SIG-M5 (cell line): ENCODE results near the gene SCCPDH.

Source experiments
- DNase-seq: peaks from one replicate; lab custom pipeline; 2025; lab: John Stamatoyannopoulos, UW

SCCPDH gene

GRCh38 chr1:246753670-246754535, 29.7 kb downstream of the SCCPDH start:
- no peak for DNase-seq

DNA sequence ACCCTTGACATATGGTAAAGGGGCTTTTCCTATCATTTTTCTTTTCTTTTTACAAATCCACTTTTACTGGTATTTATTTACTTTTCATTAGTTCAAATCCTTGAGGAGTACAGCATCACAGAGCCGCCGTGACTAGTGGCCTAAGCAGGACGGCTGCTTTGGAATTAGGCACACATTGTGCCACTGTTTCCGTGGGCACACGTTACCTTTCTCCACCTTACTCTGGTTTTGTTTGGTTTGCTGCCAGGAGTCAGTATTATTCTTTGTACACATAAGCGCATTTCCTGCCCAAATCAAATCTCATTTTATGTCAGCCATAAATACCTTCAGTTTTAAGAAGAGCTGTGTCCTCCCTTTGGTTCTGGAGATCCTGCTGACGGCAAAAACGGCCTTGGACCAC, 31.2 kb downstream of the SCCPDH start:
- no peak for DNase-seq

DNA sequence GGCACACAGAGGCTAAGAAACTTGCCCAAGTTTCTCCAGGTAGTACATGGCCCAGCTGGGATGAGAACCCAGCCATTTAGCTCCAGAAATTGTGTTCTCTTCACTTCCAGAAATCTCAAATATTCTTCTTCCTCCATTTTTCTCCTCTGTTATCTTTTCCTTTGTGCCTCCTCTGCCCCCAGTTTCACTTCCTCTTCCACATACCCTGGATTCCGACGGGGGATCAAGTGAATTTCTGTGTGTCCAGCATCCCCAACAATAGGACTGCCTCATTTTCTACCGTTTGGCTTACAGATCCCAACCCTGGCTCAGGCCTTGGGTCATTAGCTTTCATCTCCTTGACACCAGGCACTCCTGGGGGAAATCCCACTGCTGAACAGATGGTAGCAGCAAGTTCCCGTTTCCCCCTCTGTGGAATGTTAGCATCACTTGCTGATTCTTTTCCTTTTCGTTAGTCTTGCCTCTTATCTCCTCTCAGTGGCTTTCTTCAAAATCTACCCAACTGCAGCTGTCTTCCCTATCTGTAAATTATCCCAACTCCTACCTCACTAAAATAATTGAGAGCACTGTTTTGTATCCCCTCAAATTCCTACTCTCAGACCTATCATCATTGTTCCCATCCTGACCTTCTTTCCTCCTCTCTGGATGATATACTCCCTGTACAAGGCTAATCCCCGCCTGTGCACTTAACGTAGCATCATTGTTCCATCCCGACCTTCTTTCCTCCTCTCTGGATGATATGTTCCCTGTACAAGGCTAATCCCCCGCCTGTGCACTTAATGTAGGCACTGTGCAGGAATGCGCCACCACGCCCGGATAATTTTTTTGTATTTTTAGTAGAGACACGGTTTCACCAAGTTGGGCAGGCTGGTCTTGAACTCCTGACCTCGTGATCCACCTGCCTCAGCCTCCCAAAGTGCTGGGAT, 36.5 kb downstream of the SCCPDH start:
- DNase-seq: no peak

- DNase-seq: no peak
These were observed 37.2 kb downstream of the SCCPDH start for GRCh38 chr1:246761396-246761795.

- DNase-seq: no peak
These were observed 41.3 kb downstream of the SCCPDH start for GRCh38 chr1:246765521-246765920.

- no peak for DNase-seq
These were observed 44.3 kb downstream of the SCCPDH start for GRCh38 chr1:246768403-246769020.

DNA sequence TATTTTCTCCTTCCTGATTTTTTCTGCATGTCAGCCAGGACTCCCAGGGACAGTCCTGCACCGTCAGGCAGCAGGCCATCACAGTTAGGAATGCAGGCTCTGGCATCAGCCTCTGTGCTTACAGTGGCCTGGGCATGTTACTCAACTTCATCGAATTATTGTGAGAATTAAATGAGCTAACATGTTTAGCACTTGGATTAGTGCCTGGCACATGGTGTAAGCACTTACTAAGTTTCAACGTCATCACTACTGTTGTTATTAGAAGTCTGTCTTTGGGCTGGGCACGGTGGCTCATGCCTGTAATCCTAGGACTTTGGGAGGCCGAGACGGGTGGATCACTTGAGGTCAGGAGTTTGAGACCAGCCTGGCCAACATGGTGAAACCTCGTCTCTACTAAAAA, 45.1 kb downstream of the SCCPDH start:
- no peak for DNase-seq

GRCh38 chr1:246771366-246771765, 47.2 kb downstream of the SCCPDH start:
- DNase-seq: no peak

- DNase-seq: no peak
These were observed 48.5 kb downstream of the SCCPDH start for GRCh38 chr1:246772686-246773085.

DNA sequence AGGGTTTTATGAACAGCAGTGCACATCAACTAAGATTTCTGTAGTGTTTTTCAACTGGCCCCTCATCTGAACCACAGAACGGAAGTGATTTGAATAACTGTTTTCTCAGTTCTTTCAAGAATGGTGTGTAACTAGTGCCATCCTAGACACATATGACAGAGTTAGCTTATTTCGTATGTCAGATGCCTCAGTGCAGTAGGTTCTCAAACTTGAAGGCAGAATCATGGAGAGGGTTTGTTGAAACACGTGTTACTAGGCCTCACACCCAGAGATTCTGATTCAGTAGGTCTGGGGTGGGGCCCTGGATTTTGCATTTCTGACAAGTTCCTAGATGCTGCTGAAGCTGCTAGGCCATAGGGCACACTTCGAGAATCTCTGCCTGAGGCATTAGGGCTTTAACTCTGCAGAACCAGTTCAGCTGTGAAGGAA, 49.0 kb downstream of the SCCPDH start:
- no peak for DNase-seq

DNA sequence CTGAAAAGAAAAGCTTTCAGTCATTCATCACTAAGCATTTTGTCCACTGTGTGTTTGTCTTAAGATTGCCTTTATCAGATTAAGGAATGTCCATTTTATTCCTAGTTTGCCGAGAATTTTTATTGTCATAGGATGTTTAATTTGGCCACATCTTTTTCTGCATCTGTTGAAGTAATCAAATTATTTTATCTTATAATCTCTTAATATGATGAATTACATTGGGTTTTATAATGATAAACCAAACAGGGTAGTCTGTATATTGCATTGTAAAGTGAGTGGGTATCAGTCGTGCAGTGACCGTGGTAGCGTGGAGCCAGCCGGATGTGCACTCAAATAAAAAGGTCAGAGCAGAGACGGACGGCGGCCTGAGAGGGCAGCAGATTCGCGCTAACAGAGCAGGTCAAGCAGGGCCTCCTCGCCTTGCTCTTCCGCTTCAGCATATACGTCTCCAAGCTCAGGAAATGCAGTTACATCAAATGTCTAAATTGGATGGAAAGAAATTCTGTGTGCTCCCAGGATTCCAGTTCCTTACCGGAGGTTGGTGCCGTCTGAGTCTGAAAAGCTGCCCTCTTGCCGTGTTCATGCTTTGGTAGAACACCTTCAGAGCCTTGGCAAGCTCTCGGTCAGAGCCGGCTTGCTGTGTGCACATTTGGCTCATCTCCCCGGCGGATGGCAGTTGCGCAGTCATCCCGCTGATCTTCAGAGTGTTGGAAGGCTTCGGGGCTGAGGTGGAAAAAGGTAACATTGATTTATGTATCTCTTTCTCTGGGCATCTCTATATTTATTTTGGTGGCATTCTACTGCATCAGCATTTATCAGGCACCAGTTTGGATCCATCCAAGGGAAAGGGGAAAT, 51.5 kb downstream of the SCCPDH start:
- DNase-seq: no peak

DNA sequence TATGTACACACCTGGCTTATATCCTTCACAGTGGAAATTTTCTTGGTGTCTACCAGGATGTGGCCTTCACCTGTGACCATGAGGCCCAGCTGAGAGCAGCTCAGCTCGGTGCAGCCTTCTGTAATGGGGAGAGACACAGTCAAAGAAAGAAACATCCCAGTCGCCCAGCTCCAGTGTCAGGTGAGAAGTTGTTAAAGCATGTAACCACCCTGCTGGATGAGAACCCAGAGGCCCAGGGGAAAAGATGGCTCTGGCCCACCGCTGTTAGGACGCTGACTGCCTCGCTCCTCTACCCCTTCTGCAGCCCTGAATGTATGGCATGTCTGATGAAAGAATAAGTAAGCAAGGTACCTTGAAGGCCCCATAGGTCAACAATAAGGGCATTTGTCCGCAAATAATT, 52.7 kb downstream of the SCCPDH start:
- no peak for DNase-seq

DNA sequence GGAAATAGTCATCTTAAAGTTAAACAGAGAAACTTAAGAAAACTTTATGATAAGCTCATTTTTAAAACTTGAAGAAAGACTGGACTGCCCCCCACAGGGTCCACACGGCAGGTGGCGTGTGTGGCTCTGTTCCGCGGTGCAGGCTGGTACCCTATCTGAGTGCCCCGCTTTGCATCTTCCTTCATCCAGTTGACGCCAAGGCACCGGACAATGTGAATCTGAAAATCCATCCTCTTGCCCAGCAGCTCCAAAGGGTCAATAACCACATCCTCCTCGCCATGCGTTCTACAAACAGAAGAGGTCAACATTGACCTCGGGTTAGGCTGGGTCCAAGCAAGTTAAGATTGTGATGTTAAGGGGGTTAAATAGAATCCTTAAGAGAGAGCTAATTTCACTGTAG, 54.5 kb downstream of the SCCPDH start:
- DNase-seq: no peak

GRCh38 chr1:246779561-246780175, 55.5 kb downstream of the SCCPDH start:
- no peak for DNase-seq

DNA sequence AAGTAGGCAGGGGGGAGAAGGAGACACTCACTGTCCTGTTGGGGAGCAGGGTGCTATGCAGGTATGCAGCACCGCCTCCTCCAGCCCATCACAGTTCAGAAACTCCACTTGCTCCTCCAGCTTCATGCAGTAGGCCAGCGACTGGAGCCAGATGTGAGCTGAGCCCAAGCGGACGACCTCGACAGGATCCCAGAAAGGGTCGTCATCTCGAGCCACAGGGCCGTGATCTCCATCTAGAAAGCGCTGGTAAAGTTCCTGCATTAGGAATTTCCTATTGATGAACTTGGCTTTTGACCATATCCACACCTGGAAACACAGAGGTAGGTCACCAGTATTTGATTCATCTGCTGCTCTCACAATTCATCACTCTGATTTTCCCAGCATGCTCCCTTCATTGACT, 56.1 kb downstream of the SCCPDH start:
- DNase-seq: no peak

GRCh38 chr1:246781212-246781611, 57.0 kb downstream of the SCCPDH start:
- DNase-seq: no peak

DNA sequence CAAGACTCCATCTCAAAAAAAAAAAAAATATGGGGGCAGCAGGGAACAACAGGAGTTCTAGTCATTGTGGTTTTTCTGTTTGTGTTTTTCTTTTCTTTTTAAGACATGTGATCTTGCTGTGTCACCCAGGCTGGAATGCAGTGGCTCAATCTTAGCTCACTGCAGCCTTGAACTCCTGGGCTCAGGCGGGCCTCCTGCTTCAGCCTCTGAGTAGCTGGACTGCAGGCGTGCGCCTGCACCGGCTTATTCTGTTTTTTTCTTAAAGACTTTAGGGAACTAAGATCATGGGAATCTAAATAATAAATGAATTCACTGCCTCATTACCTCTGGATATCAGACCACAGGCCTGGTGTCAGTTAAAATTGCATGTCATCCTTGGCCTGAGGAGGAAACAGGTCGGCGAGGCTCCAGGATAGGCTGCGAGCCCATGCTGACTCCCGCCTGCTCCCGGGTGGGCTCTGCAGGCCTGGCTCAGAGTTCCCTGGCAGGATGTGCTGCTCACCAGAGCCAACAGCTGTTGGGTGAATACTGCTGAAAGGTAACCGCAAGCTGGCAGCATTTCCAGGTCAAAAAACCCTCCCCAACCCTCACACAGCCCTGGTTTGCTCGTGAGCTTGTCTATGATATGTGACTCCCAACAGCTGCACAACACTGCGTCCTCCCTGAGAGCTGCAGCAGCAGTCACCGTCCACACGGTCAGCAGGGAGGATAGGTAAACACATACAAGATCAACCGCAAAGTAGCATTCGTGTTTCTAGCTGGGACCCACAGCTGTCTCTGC, 58.1 kb downstream of the SCCPDH start:
- no peak for DNase-seq

DNA sequence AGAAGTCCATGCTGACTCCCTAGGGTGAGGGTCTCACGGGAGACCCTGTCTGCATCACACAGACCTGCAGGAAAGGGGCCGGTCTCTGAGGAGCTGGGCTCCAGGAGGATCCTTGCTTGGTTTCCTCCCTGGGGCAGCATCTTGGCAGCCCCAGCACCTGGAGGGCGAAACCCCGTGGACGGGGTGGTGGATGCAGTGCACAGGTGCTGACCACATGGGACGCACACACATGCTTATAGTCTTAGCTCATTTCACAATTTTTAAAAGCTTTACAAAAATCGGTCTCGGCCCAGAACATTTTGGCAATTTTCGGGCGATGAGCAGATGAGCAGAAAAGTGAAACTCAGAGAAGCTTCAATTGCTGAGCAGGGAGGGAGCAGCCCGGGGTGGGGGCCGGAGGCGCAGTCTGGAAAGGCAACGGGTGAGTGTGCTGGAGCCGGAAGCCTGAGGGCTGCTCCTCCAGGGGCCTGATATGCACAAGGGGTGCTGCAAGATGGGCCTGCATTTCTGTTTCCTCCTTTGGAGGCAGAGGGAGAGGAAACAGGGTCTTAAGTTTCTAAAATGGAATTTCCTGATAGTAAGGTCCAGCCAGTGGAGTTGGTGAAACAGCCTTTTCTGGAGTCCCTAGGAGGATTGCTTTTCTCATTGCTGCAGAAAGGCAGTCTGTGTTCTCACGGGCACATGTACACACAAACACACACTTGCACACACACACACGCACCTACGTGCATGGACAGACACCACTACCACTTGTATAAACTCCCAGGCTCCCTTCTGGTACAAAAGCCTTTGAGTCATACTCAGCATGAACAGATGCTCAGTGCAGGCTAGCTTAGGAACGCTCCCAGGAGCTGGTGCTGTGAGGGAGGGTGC, 60.6 kb downstream of the SCCPDH start:
- no peak for DNase-seq

- no peak for DNase-seq
These were observed 61.4 kb downstream of the SCCPDH start for GRCh38 chr1:246785494-246786111.
